IPS DF 4.7 (cell line): Measurements from ENCODE around the gene PPME1.

Experiments
- DNase-seq: peaks from one replicate; pipeline ENCODE4 v3.0.0-alpha.2; 2013; ENCODE audit warnings: low spot score; ENCODE audit errors: extremely low read depth

The PPME1 gene

DNA sequence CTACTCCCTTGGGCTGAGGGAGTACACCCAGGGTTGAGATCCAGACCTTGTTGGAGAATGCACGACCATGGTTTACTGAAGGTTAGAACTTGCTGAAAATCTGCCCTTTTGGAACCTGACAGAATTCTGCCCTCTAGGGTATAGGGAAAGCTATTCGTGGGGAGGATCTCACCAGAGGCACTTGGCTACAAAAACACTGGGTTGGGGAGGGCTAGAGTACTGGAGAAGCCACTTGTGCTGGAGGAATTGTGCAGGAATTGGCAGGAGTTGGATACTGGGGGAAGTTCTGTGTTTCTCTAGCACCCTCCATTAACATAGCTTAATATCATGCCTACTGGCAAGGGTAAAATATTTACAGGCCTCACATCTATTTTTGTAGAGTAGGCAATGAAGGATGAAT, 55.8 kb downstream of the PPME1 start:
- no peak for DNase-seq

DNA sequence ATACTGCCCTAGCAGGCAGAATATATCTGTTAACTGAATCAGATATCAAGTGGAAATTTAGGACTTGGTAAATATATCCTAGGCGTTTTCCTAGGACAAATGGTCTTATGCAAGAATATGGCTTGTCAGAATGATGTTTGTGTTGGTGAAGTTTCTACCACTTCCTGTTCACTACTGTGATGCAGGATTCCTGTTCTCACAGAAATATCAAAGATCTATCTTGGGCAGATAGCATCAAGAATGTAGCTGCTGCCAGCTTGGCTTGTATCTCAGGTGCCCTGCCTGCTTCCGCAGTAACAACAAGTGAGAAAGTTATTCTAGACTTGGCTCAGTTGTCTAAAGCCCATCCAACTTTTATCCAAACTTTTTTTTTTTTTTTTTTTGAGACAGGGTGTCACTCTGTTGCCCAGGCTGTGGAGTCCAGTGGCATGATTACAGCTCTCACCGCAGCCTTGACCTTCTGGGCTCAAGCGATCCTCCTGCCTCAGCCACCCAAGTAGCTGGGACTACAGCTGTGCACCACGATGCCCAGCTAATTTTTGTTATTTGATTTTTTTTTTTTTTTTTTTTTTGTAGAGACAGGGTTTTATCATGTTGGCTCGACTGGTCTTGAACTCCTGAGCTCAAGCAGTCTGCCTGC, 61.3 kb downstream of the PPME1 start:
- no peak for DNase-seq

DNA sequence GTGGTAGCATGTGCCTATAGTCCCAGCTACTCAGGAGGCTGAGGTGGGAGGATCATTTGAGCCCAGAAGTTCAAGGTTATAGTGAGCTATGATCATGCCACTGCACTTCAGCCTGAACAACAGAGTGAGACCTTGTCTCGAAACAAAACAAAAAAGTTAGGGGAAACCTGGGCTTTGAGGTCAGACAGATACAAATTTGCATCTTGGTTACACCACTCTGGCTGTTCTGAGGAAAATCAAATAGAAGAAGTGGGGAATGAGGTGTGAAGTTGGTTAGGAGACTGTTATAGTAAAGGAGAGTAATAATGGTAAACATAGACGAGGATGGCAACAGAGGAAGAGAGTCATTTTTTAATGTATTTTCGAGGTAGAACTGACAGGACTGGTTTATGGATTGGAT, 62.6 kb downstream of the PPME1 start:
- DNase-seq, result no peak

DNA sequence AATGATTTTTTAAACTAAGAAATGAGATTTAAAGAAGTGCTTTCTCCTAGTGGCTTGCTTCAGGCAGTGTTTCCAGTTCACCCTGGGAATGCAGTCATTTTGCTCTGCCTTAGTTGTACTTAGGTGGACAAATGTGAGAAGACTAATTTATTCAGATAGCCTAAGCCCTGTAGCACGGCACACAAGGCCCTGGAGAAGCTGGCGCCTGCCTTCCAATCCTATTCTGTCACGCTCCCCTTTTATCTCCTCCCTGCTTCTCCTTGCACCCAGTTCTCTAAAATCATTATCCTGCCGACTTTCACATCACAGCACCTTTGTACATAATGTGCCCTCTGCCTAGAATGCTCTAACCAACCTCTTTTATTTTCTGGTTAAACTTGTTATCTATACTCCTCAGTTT, 64.0 kb downstream of the PPME1 start:
- DNase-seq, result no peak

DNA sequence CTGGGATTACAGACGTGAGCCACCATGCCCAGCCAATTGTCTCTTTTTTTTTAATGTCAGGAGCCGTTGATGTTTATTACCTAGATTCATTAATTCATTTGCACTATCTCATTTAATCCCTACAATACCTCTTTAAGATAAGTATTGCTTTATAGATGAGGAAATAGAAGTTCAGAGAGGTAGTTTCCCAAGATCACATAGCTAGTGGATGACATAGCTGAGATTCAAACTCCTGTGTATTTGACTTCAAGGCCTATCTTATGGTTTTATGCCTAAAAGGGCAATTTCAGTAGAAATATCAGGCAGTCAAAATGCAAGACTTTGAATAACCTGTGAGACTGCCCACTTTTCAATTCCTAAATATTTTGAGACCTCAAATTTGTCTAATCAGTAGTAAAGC, 66.5 kb downstream of the PPME1 start:
- DNase-seq, result no peak

DNA sequence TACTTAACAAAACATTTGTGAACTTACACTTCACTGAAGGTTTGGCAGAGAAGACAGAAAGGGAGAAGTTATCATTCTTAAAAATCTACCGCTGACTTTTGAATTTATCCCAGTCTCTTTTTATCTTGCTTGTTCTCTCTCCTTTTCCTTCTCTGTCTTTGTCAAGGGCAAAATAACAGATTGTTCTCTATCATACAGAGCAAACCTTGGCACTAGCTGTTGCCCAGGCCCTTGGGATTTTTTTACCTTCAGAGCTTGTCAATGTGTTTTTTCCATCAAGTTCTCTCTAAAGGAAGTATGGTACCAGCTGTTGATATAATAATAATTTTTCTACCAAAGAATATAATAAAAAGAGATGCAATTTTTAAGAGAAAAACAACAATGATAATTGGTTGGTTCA, 67.2 kb downstream of the PPME1 start:
- no peak for DNase-seq

DNA sequence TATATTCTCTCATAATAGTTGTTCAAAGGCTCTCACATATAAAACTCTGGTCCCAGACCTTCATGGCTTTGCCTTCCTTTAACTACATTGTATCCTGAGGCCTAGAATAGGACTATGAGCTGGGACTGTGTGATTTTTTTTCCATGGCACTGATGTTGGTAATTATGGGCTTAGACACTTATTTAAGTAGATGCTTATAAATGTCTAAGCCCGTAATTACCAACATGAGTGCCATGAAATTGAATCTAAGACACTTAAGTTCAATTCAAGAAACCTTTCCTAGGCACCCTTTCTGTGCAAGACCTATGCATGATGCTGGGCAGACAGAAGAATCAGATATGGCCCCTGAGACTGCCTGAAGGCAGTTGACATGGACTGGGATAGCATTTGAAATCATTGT, 77.4 kb downstream of the PPME1 start:
- DNase-seq, result no peak

DNA sequence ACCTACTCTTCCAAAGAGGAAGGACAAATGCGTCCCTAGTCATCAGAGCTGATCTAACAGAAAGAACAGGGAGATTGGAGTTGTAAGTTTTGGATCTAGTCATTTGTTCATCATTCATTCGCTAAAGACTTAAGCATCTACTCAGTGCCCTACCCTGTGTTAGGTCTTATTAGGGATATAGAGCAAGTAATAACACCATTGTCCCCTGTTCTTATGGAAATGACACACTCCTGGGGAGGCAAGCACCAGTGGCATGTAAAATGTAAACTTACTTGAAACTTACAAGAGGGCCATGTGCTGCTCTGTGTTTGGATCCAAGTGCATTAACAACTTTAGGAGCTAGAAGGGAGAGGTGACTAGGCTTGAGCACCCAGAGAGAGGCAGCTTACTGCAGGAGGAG, 78.4 kb downstream of the PPME1 start:
- no peak for DNase-seq

DNA sequence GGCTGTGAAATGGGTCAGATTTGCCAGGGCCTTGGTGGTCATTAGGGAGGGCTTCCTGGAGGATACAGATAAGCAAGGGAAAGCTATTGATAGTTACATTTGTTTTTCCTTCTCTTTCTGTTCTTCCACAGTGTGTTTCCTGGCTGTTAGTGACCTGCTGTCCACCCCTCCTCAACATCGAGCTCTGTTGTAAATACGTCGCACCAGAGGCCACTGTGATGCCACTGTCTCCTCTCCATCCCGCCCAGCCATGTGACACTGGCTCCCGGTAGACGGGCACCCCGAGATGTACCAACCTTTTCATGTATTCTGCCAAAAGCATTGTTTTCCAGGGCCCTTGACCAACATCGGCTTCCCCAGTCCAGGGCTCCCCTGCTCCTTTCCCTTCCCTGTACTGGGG, 82.3 kb downstream of the PPME1 start:
- DNase-seq, result no peak

DNA sequence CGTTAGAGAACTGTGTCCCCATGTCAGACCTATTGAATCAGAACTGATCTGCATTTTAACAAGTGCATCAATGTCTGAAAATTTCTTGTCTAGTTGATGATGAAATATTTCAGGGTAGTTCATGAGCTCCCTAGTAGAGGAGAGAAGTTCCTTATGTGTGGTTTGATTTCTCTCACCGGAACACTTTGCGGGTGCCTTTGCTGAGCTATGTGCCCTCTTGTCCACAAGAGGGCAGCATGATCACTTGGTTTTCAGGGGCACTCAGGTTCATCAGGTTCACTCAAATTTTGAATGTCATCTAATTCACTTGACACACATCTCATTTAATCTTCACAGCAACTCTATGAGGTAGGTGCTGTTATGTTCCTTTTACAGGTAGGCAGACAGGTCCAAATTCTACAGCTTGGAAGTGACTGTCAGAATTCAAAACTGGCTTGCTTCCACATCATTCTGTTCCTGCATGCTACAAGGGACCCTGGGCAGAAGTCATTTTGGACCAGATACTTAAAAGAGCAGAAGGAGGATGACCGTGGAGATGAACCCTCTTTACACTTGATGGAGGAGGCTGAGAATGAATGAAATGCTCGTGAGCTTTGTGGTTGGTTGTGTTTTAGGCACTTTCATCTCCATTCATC, 84.8 kb downstream of the PPME1 start:
- DNase-seq, result peak; percentile 11

DNA sequence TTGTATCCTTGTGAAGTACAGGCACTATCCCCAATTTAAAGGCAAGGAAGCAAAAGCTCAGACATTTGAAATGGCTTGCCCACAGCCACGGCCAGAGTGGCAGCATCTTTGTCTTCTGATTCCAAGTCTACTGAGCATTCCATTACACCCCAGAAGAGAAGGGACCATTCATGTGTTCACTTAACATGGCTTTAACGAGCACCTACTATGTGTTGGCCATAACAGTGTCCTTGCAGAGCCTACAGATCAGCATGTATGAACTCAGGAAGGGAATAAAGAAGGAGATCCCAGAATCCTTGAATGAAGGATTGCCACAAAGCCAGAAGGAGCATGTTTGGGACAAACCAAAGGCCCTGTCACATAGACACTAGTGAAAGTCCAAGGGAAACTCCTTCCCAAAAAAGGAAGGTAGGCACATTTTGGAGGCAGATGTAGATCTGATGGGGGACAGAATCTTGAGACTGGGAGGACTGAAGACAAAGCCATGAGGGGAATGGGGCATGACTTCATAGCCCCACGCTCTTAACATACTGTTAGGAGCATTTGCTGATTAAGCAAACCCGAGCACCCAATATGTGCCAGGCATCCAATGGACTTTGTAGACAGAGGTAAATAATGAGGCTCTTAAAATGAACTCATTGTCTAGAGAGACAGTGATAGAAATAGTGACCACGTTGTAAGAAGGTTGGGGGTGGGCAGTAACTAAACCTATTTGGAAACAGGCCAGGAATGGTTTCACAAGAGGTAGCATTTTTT, 85.5 kb downstream of the PPME1 start:
- no peak for DNase-seq

DNA sequence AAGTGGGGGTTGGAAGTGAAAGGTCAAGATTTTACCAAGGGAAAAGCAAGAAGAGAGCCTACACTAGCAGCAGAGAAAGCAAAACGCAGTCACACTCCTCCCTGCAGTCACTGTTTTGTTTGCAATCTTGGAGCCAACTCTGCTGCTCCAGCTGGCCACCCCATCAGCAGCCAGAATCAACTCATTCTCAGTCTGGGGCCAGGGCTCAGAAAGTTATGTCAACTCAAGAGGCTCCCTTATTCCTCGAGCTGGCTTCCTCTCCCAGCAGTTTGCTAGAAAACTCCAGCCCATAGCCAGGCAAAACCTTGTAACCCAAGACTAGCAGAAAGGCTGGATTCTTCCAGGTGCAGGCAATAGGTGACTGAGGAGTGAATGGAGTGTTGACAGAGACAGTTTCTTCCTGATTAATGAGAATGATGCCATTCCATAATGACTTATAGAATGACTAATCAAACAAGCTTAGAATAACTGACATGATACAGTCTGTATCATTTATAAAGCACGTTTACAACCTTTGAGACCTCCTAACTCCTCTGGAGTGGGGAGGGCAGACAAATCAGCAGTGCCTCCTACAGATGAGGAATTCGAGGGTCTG, 87.0 kb downstream of the PPME1 start:
- no peak for DNase-seq

DNA sequence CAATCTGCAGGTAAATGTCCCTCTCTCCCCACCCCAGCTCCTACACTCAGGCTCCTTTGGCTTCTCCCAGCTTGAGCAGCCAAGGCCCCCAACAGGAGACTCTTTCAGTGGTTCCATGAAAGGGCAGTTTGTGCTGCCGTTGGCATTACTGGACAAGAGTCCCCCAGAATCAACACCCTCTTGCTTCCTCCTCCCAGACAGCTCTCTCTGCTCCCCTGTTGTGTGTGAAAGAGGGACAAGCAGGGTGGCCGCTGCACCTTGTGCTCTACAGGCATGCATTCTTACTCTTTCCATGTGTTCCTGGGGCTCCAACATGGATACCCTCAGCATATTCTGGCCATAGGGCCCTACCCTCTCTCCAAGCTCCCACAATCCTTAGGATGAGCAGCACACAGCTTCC, 91.6 kb downstream of the PPME1 start:
- DNase-seq, result no peak

DNA sequence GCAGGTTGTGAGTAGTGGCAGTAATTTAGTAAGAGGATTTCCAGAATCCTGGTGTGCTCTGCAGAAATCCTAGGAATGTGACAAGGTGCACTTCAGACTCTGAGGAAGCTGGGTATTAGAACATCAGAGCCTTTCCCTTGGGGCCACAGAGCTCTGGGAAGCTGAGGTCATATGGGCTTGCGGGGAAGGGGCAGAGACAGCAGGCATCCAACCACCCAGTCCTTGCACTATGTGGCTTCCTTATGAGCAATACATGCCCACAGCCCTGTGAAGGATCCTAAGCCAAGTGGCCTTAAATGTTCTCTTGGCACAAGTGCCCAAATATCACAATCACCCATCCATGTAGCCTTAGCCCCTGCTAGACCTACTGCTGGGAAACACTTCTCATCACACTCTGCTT, 94.2 kb downstream of the PPME1 start:
- DNase-seq, result no peak

DNA sequence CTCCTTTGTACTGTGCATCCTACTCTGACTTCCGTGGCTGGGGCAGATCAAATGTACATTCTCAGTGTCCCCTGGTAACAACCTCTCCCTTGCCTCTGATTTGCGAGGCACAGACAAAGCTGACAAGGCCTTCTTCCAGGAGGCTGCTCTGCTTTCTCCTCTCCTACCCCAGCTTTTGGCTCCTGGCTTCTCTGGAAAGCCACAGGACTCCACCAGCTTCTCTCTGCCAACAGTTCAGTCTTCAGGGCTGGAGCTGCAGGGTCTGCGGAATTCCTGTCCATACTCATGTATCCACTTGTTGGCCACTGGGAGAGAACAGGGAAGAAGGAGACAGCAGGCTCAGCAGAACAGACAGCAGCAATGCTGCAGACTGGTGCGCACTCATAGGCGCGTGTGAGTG, 95.9 kb downstream of the PPME1 start:
- DNase-seq, result no peak

DNA sequence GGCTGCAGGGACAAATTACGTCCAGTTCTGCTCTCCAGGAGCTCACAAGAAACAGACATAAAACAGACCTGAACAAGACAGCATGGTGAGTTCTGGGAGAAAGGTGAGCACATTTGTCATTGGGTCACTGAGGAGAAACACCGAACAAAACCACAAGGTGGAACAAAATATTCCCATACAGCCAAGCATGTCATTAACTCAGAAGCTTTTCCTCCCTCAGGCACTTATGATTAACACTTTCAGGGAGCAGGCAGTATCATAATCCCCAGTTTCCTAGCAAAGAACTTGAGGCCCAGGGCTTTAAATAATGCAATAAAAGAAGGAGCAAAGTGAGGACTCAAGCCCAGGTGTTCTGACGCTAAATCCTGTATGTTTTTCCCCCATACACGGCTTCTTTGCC, 97.4 kb downstream of the PPME1 start:
- DNase-seq, result no peak

DNA sequence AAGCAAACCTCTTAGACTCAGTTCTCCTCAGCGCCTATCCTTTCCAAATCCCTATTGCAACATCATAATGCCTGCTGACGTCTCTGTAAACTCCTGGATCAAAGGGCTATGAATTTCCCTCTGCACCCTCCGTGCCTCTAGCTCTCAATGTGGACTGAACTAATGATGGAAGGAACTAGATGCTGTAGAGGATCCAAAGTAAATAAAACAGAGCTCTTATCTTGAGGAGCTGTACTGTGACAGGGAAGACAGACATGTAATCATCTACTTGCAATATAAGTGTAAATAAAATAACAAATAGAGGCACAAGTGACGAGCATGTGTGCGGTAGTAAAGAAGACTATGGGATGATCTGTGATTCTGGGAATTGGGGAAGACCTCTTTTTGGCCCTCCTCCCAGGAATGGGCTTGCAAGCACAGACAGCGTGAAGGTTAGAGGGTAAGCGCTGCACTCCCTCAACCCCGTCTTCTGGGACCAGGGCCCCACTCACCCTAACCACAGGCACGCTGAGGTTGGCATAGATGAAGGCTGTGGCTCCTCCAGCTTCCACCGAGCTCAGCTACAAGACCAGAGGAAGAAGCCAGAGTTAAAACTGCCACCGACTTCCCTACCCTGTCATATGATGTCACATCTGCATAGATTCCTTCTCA, 98.2 kb downstream of the PPME1 start:
- DNase-seq, result no peak

DNA sequence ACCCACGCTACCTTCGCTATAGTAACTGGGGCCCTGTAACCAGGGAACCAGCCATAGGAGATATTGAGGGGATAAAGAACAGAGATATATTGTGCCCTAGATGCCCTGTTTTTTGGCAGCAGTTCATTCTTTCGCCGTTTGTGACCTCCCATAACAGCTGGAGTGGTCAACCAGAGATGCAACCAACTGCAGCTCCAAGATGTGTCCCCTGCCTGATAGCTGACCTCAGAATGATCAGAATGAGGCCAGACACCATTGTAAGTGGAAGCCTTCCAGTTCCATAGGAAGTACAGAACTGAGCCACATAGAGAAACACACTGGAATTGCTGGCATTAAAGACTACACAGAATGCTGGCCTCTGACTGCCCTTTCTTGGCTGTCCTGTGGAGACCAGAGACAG, 101.2 kb downstream of the PPME1 start:
- DNase-seq, result no peak

DNA sequence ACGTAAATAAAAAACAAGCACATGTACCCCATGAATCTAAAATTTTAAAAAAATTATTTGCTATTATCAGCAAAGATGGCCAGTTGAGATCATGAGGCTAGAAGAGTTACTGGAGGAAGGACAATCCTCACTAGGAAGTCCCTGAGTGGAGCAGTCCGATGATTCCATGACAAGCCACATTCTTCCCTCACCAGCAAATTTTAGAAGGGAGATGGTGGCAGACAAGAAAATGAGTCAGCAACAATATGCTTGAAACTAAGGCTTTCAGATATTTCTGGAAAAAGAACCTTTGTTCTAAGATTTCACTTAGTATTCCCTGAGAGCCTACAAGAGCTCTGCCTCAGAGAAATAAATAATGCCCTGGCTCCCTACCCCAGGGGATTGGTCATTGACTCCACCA, 105.5 kb downstream of the PPME1 start:
- no peak for DNase-seq

DNA sequence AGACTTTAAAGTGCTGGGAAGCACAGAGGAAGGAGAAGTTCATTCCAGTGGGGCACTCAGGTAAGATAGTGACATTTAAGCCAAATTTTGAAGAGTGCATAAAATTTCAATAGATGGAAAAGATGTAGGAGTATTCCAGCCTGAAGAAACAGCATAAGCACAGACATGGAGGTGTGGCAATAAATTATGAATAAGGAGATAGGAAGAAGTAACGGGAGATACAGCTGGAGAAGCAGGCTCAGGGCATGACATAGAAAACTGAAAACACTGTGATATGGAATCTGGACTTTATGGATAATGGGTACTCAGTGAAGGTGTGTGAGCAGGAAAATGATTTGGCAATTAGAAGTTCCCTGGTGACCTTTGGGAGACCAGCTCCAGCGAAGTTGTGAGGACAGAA, 107.0 kb downstream of the PPME1 start:
- no peak for DNase-seq

DNA sequence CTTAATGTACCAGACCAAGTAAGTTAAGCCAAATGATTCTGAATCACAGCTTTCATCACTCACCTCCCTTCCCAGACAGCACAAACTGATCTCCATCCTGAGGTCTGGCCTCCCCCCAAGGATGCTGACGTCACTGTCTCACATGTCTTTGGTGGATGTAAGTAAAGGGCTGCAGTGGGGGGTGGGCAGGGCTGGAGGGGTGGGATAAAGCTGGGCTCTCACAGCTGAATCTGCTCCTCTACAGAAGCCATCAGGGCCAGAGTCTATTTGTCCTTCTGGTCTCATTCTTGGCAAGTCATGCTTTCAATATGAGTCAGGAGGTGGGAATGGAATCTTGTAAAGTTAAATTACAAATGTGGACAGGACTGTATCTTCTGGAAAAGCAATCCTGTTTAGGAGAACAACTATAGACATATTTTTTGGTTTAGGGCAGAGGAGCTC, 107.7 kb downstream of the PPME1 start:
- DNase-seq, result no peak

DNA sequence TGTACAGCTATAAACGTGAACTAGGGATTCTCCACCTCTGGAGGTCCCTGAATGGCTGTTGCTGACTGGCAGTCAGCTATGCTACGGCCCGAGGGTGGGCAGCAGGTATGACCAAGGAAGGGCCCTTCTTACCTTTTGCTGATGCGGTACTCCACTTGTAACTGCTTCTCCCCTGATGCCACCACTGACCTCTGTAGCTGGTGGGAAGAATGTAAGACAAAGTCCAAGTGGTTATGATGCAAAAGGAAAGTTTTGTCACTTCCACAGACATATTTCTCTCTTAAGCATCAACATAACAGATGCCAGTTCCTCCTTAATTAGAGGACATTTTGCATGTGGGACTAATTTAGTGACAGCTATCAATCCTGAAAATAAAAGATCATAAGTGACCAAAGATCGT, 108.2 kb downstream of the PPME1 start:
- no peak for DNase-seq
